K562 (cell line): ENCODE data around the gene TOMM40L. TPM values are rescaled to one million over a fixed set of nuclear protein-coding genes. Genes with fewer than 3 reads are reported as not detected.

Source experiments
- BCL6 ChIP-seq: fragments of 250-450 bp; sonication (Bioruptor Pico); IDR thresholded peaks from 2 replicates; pipeline ENCODE4 v1.4.0; 2020
- DPF2 ChIP-seq: fragments of 450-650 bp; IDR thresholded peaks from 2 replicates; pipeline ENCODE4 v1.6.1; 2016
- EWSR1 ChIP-seq: fragments of 450-650 bp; IDR thresholded peaks from 2 replicates; pipeline ENCODE4 v1.6.1; 2018; ENCODE audit warnings: borderline replicate concordance, mild to moderate bottlenecking, low read depth, moderate library complexity; ENCODE audit not compliant: partially characterized antibody
- MCM3 ChIP-seq: fragments of 450-650 bp; IDR thresholded peaks from 2 replicates; pipeline ENCODE4 v1.6.1; 2016
- MECOM ChIP-seq: fragments of 250-450 bp; sonication (Bioruptor Pico); IDR thresholded peaks from 2 replicates; pipeline ENCODE4 v1.8.0; 2022; ENCODE audit warnings: inconsistent platforms
- YY1 ChIP-seq, 3 experiments: IDR thresholded peaks; 2 replicates each; pipeline ENCODE4 v1.6.1; 2011; ENCODE audit warnings: low read length in 2 of 3, mild to moderate bottlenecking in 2 of 3, moderate library complexity in 2 of 3, borderline replicate concordance in 1 of 3, control low read depth in 1 of 3, low read depth in 1 of 3; ENCODE audit not compliant: insufficient read depth in 3 of 3, insufficient replicate concordance in 2 of 3, control insufficient read depth in 1 of 3, insufficient read length in 1 of 3; ENCODE audit errors: extremely low read depth in 1 of 3
- ZNF445 ChIP-seq: fragments of 250-450 bp; sonication (Bioruptor Pico); IDR thresholded peaks from 2 replicates; pipeline ENCODE4 v1.4.0; 2020; ENCODE audit warnings: low read depth, mild to moderate bottlenecking, moderate library complexity
- ZNF561 ChIP-seq: fragments of 450-650 bp; formaldehyde crosslinking; conservative IDR thresholded peaks from 2 replicates; pipeline ENCODE4 v1.4.0; 2020; ENCODE audit warnings: mild to moderate bottlenecking, moderate library complexity
- polyA plus RNA-seq, 8 experiments: library from polyadenylated mRNA; depleted of rRNA in 4 of 8; stranded (reverse) in 5 of 8; unstranded in 3 of 8; fragments of >200 nt; fragmentation: Nextera tagmentation in 2 of 8; fragmentation: Illumina TruSeq in 1 of 8; extraction: Ambion mirVana in 2 of 8; extraction: Trizol in 1 of 8; gene quantifications; 2 replicates each; pipeline versions ENCODE4 v1.2.1 to v1.2.3, GENCODE V29; 2011 to 2014; ENCODE audit warnings: inconsistent platforms in 1 of 8, missing spikeins in 1 of 8
- total RNA-seq, 7 experiments: library from RNA; depleted of rRNA in 6 of 7; stranded (reverse); fragments of >200 nt in 6 of 7; fragmentation: Illumina TruSeq in 2 of 7; extraction: Trizol in 2 of 7; gene quantifications; 2 replicates each; pipeline versions ENCODE4 v1.2.1 to v1.2.3, GENCODE V29; 2011 to 2021; ENCODE audit warnings: low replicate concordance in 1 of 7
- TF ChIP-seq, protein P1 (sequence below), 2 experiments: IDR thresholded peaks in 1 of 2; conservative IDR thresholded peaks in 1 of 2; 2 replicates each; pipeline ENCODE4 v1.6.1; 2016; ENCODE audit warnings: low read depth in 2 of 2, mild to moderate bottlenecking in 1 of 2, missing compliant biosample characterization in 1 of 2, missing genetic modification characterization in 1 of 2, moderate library complexity in 1 of 2
- TF ChIP-seq, protein P2 (sequence below): fragments of 250-450 bp; sonication (Bioruptor Pico); IDR thresholded peaks from 2 replicates; pipeline ENCODE4 v1.5.0; 2022; ENCODE audit warnings: mild to moderate bottlenecking
- TF ChIP-seq, protein P3 (sequence below): sonication (generic); formaldehyde crosslinking; IDR thresholded peaks from 2 replicates; pipeline ENCODE4 v1.8.1; 2022; ENCODE audit warnings: missing genetic modification reagents
- TF ChIP-seq, protein P4 (sequence below), 2 experiments: fragments of 450-650 bp; IDR thresholded peaks; 2 replicates each; pipeline ENCODE4 v1.6.1; 2018; ENCODE audit warnings: mild to moderate bottlenecking in 2 of 2, low read depth in 1 of 2; ENCODE audit not compliant: partially characterized antibody in 2 of 2
- TF ChIP-seq, protein P5 (sequence below): fragments of 250-450 bp; sonication (Bioruptor Pico); IDR thresholded peaks from 2 replicates; pipeline ENCODE4 v1.4.0; 2020; ENCODE audit warnings: mild to moderate bottlenecking, moderate library complexity

The TOMM40L gene
- total and polyA plus RNA-seq, 9 of the 15 experiments (the other 6 are each of a cell fraction or from before 2014, with no cell fraction given): 9.6 to 33.6 (median 25.2) TPM

DNA sequence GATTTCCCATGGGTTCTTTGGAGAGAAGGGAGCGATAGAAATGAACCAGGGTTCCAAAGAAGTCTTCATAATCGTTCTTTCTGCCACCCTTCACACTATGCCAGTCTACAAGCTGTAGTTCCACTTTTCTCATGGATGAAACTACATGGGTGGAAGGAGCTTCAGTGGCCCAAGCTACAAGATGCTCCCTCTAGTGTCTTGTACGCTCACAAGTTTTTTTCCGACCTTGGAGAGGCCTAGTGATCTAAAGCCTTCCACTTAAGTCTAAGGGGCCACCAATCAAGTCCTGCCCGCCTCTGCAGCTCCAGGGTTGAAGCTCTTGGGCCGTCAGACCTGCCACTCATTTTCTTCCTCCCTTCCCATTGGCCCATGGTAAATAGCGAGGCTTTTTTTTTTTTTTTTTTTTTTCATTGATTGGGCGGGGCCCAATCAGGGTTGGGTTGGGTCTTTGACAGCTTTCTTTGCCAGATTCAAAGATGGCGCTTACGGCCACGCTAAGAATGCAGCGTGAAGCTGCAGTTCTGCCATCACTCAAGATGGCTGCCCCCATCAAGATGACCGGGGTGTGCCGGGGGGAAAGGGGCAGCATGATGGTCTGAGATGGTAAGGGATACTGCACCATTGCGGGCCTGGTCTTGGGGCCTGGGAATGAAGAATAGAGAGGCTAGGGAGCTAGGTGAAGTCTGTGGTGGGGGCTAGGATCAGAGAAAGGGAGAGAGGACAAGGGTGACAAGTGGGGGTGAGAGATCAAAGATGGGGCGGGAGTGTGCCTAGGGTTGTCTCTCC, at the start of gene TOMM40L (continued):
- TF ChIP-seq ZNF561 (CRISPR knock-in tag) (no peak), YY1 (IDR thresholded peaks at IDR 0.05; ENCODE audit: borderline replicate concordance in 1 of 3, control insufficient read depth in 1 of 3, extremely low read depth in 1 of 3, insufficient read depth in 3 of 3, insufficient read length in 1 of 3, insufficient replicate concordance in 2 of 3, low read depth in 1 of 3, low read length in 2 of 3) (peak; percentile 100), EWSR1 (no peak), ZNF445 (CRISPR knock-in tag) (no peak), BCL6 (CRISPR knock-in tag) (no peak), MECOM (CRISPR knock-in tag) (no peak), DPF2 (no peak), MCM3 (no peak)
- TF ChIP-seq, protein P1, sequence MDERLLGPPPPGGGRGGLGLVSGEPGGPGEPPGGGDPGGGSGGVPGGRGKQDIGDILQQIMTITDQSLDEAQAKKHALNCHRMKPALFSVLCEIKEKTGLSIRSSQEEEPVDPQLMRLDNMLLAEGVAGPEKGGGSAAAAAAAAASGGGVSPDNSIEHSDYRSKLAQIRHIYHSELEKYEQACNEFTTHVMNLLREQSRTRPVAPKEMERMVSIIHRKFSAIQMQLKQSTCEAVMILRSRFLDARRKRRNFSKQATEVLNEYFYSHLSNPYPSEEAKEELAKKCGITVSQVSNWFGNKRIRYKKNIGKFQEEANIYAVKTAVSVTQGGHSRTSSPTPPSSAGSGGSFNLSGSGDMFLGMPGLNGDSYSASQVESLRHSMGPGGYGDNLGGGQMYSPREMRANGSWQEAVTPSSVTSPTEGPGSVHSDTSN (CRISPR knock-in tag; IDR thresholded peaks at IDR 0.05; ENCODE audit: low read depth): peak; percentile 85
- TF ChIP-seq, protein P1 (tag; conservative IDR thresholded peaks at IDR 0.05; ENCODE audit: low read depth): peak; percentile 99
- TF ChIP-seq, protein P2, sequence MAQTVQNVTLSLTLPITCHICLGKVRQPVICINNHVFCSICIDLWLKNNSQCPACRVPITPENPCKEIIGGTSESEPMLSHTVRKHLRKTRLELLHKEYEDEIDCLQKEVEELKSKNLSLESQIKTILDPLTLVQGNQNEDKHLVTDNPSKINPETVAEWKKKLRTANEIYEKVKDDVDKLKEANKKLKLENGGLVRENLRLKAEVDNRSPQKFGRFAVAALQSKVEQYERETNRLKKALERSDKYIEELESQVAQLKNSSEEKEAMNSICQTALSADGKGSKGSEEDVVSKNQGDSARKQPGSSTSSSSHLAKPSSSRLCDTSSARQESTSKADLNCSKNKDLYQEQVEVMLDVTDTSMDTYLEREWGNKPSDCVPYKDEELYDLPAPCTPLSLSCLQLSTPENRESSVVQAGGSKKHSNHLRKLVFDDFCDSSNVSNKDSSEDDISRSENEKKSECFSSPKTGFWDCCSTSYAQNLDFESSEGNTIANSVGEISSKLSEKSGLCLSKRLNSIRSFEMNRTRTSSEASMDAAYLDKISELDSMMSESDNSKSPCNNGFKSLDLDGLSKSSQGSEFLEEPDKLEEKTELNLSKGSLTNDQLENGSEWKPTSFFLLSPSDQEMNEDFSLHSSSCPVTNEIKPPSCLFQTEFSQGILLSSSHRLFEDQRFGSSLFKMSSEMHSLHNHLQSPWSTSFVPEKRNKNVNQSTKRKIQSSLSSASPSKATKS (CRISPR knock-in tag): no peak
- TF ChIP-seq, protein P3, sequence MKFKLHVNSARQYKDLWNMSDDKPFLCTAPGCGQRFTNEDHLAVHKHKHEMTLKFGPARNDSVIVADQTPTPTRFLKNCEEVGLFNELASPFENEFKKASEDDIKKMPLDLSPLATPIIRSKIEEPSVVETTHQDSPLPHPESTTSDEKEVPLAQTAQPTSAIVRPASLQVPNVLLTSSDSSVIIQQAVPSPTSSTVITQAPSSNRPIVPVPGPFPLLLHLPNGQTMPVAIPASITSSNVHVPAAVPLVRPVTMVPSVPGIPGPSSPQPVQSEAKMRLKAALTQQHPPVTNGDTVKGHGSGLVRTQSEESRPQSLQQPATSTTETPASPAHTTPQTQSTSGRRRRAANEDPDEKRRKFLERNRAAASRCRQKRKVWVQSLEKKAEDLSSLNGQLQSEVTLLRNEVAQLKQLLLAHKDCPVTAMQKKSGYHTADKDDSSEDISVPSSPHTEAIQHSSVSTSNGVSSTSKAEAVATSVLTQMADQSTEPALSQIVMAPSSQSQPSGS (CRISPR knock-in tag): no peak
- TF ChIP-seq, protein P4, sequence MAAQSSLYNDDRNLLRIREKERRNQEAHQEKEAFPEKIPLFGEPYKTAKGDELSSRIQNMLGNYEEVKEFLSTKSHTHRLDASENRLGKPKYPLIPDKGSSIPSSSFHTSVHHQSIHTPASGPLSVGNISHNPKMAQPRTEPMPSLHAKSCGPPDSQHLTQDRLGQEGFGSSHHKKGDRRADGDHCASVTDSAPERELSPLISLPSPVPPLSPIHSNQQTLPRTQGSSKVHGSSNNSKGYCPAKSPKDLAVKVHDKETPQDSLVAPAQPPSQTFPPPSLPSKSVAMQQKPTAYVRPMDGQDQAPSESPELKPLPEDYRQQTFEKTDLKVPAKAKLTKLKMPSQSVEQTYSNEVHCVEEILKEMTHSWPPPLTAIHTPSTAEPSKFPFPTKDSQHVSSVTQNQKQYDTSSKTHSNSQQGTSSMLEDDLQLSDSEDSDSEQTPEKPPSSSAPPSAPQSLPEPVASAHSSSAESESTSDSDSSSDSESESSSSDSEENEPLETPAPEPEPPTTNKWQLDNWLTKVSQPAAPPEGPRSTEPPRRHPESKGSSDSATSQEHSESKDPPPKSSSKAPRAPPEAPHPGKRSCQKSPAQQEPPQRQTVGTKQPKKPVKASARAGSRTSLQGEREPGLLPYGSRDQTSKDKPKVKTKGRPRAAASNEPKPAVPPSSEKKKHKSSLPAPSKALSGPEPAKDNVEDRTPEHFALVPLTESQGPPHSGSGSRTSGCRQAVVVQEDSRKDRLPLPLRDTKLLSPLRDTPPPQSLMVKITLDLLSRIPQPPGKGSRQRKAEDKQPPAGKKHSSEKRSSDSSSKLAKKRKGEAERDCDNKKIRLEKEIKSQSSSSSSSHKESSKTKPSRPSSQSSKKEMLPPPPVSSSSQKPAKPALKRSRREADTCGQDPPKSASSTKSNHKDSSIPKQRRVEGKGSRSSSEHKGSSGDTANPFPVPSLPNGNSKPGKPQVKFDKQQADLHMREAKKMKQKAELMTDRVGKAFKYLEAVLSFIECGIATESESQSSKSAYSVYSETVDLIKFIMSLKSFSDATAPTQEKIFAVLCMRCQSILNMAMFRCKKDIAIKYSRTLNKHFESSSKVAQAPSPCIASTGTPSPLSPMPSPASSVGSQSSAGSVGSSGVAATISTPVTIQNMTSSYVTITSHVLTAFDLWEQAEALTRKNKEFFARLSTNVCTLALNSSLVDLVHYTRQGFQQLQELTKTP (IDR thresholded peaks at IDR 0.05; ENCODE audit: low read depth in 1 of 2, partially characterized antibody in 2 of 2): no peak
- TF ChIP-seq, protein P5, sequence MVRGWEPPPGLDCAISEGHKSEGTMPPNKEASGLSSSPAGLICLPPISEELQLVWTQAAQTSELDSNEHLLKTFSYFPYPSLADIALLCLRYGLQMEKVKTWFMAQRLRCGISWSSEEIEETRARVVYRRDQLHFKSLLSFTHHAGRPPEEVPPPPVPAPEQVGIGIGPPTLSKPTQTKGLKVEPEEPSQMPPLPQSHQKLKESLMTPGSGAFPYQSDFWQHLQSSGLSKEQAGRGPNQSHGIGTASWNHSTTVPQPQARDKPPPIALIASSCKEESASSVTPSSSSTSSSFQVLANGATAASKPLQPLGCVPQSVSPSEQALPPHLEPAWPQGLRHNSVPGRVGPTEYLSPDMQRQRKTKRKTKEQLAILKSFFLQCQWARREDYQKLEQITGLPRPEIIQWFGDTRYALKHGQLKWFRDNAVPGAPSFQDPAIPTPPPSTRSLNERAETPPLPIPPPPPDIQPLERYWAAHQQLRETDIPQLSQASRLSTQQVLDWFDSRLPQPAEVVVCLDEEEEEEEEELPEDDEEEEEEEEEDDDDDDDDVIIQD (CRISPR knock-in tag): no peak
